Endothelial cell of umbilical vein (primary cell): Measurements from ENCODE around the gene PAQR8.

Experiments used
- MYC ChIP-seq: IDR thresholded peaks from one replicate; pipeline ENCODE4 v1.6.1; 2011; ENCODE audit warnings: mild to moderate bottlenecking, low read depth, low read length
- POLR2A ChIP-seq: IDR thresholded peaks from 2 replicates; pipeline ENCODE4 v1.6.1; 2012; ENCODE audit warnings: low read depth, mild to moderate bottlenecking, control low read depth, low read length
- POLR2AphosphoS5 ChIP-seq: IDR thresholded peaks from 2 replicates; pipeline ENCODE4 v1.6.1; 2012; ENCODE audit warnings: low read depth, mild to moderate bottlenecking, control low read depth, low read length, moderate library complexity; ENCODE audit not compliant: insufficient read depth
- TF ChIP-seq, protein P1 (sequence below), 2 donors: IDR thresholded peaks; 1 replicate in 1 of 2; 2 replicates in 1 of 2; pipeline ENCODE4 v1.5.1; 2011; ENCODE audit warnings: low read length in 2 of 2, mild to moderate bottlenecking in 2 of 2, moderate library complexity in 2 of 2, control low read depth in 1 of 2, inconsistent platforms in 1 of 2, low read depth in 1 of 2; ENCODE audit not compliant: insufficient read depth in 1 of 2; ENCODE audit errors: extremely low read depth in 1 of 2
- TF ChIP-seq, protein P2 (sequence below): IDR thresholded peaks from 2 replicates; pipeline ENCODE4 v1.6.1; 2011; ENCODE audit not compliant: insufficient read depth, insufficient read length

DNA sequence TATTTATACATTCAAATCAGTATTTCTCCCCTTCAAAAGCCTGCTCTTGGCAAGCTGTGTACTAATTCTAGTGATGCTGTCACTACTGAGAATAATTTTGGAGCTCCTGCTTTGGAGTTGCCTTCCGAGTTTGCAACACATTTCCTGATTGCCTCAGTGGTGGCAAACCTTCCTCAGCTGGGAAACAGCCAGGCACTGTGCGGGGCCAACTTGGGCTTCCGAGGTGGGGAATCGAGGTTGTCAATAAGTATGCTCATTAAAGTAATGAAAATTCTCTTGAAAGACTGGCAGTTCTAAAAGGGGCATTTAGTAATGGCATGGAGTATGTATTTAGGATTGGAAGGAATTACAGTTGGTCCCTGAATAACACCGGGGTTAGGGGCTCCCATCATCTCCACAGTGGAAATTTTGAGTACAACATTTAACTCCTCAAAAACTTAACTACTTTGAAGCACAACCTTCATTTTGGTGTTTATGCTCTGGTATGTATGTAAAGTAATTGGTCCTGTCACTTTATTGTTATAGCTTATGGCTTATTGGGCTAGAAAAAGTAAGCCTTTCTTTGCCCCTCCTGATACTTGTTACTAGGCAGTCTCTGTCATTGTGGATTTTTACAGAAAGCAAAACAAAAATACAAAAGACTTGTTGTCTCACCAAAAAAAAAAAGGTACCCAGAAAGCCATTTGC is 2.7 kb downstream of the PAQR8 start:
- TF ChIP-seq, protein P1, sequence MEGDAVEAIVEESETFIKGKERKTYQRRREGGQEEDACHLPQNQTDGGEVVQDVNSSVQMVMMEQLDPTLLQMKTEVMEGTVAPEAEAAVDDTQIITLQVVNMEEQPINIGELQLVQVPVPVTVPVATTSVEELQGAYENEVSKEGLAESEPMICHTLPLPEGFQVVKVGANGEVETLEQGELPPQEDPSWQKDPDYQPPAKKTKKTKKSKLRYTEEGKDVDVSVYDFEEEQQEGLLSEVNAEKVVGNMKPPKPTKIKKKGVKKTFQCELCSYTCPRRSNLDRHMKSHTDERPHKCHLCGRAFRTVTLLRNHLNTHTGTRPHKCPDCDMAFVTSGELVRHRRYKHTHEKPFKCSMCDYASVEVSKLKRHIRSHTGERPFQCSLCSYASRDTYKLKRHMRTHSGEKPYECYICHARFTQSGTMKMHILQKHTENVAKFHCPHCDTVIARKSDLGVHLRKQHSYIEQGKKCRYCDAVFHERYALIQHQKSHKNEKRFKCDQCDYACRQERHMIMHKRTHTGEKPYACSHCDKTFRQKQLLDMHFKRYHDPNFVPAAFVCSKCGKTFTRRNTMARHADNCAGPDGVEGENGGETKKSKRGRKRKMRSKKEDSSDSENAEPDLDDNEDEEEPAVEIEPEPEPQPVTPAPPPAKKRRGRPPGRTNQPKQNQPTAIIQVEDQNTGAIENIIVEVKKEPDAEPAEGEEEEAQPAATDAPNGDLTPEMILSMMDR (IDR thresholded peaks at IDR 0.05; ENCODE audit: extremely low read depth in 1 of 2, insufficient read depth in 1 of 2, low read depth in 1 of 2, low read length in 2 of 2): no peak
- TF ChIP-seq POLR2A (no peak), POLR2AphosphoS5 (no peak), MYC (no peak)
- TF ChIP-seq, protein P2, sequence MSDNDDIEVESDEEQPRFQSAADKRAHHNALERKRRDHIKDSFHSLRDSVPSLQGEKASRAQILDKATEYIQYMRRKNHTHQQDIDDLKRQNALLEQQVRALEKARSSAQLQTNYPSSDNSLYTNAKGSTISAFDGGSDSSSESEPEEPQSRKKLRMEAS: no peak
